NCI-H2171 treated with DMSO at 0.1 percent for 48 hours (cell line): ENCODE measurements around the gene HELQ.
"Not testable (repeated sequence)": the region's sequence is repeated elsewhere in the genome, so short reads cannot be mapped to it uniquely, and the experiment has no call there.

Experiments
- DNase-seq: peaks from one replicate; lab custom pipeline; 2025; lab: John Stamatoyannopoulos, UW

Gene HELQ

DNA sequence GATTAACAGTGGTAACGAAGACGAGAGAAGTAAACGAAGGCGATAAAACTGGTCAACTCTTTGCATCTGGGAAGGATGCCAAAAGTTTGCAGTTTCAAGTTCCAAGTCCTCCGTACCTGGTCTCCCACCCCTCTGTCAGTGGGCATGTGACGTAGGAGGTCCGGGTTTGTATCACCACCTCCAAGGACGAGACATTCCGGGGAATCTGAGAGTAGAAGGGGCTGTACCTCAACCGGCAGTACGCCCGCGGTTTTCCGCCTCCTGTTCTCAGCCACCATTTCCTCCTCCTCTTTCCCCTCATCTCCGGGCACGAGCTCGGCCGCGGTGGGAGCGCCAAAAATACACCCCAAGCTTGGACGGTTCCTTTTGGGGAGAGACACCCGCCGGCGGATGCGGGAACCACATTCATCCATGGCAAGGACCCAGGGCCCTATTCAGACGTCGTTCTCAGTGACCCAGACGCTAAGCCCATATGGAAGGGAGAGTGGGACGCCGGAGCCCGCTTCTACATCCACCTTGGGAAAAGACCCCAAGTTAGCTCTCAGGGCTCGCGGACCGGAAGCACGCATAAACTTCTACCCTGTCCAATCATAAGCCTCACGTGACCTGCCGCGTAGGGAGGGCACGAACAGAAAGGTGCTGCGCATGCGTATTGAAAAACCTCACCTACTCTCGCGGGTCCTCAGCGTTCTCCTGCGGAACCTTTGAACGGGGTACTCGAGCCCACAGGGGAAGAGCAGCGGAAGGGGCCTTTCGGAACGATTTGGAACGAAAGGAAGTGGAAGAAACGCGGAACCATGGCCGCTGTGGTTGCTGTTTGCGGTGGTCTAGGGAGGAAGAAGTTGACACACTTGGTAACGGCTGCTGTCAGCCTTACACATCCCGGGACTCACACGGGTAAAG lies at the start of gene HELQ, which contains the start of gene MRPS18C:
Gene HELQ (minus strand): TSS at position 543 of the 903 bp plus-strand sequence. CDS start 130 bp downstream, at position 413.
Gene MRPS18C (plus strand): TSS at position 778 of the 903 bp plus-strand sequence. CDS start 20 bp downstream, at position 798.
- peak; percentile 95 for DNase-seq

DNA sequence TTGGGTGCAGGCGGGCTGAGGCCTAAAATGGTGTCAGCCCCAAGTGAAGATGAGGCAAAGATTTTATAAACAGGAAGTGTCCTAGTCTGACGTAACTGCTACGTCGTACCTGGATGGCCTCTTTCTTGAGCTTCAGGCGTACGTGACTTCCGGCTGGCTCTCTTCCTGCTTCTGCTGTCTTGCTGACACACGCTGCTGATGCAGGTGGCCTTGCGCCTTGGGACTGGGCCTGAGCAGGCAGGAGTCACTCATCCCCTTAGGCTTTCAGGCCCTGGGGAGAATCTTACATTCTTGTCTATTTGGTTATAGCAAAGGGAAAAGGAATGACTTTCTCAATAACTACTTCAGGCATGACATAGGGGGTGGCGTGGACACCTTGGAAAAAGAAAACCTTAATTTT lies 49.4 kb upstream of the HELQ start:
- no peak for DNase-seq

GRCh38 chr4:83504503-83504902 lies 48.9 kb upstream of the HELQ start:
- no peak for DNase-seq

DNA sequence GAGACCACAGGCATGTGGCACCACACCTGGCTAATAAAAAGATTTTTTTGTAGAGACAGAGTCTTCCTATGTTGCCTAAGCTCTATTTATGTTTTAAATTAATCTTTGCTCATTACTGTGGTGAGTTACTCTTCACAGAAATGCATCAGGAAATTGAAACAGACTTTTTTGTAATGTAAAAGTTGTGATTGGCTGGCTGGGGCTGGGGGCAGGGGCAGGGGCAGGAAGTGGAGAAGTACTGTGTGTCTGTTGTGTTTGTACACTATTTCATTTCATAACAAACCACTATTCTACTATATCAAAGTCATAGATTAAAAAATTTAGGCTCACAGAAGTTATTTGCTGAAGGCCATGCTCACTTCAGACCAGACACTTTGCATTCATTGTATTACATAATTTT lies 48.4 kb upstream of the HELQ start:
- DNase-seq: no peak

GRCh38 chr4:83501671-83502070 lies 46.0 kb upstream of the HELQ start:
- DNase-seq: not testable (repeated sequence)

- no peak for DNase-seq
These were observed 42.6 kb upstream of the HELQ start for GRCh38 chr4:83498187-83498586.

- DNase-seq: not testable (repeated sequence)
These were observed 40.7 kb upstream of the HELQ start for GRCh38 chr4:83496085-83496917.

- DNase-seq: no peak
These were observed 35.3 kb upstream of the HELQ start for GRCh38 chr4:83490876-83491450.

- no peak for DNase-seq
These were observed 34.2 kb upstream of the HELQ start for GRCh38 chr4:83489711-83490326.

DNA sequence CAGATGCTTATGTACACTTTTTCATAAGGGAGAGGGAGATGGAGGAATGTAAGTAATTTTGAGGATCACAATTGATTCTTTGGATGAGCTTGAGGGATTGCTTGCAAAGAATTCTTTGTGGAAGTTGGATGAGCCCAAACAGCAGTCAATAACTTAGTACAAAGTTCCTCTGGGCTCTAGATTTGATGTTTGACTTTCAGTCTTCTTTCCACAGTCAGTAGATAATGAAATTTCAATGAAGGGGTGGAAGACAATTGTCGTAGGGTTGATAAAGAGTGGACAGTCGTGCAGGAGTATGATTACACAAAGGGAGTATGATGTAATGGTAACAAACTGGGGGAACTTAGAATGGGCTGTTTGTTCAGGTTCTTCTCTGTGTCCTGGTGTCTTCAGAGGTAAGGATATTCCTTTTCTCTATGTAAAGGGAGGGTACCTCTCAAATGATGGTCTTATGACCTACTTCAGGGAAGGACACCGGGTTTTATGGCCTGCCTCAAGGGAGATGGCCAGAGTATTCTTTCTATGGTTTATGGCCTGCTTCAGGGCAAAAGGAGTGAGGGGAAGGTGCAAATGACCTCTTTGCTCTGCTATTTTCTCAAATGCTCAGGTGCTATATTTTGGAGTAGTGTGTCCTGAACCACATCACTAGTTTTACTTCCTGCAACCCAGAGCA lies 31.0 kb upstream of the HELQ start:
- DNase-seq: no peak

DNA sequence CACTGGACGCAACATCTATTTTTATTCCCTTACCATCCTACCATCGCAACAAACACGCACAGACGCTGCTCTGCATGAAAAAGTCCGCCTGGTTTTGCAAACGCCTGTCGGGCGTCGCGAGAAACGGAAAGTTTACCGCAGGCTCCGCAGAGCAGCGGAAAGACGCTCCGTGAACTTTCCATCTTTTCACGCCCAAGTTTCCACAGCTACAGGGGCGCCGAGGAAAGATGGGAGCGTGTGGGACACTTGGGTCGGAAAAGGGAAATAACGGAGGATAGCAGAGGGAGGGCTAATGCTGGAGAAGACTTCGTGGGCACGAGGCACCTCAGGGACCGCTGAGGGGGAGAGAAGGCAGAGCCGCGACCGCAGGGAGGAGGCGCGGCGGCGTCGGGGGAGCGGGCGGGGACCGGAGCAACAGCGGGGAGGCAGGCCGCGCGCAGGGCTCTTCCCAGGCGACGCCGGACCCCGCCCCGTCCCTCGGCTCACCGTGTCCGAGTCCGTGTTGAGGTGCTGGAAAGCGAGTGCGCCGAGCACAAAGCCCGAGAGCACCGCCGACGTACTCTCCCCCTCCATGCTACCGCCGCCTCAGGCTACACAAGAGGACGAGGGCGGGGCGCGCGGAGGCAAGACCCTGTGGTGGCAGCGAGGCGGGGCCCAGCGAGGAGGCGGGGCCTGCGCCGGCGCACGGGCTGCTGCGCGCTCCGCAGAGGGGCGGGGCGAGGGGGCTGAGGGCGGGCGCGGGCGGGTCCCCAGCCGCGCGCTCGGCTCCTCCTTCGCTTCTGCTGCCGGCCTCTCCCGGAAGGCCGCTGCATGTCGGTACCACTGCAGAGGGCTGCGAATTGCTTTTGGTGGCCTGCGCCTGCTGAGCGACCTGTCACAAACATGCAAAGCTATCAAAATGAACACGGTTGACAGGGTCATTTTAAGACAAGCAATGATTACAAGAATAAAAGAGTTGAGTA lies 29.2 kb upstream of the HELQ start, which contains the start of gene ABRAXAS1:
Gene ABRAXAS1 (minus strand): TSS at position 601 of the 962 bp plus-strand sequence. CDS start 28 bp downstream, at position 573.
- DNase-seq: peak; percentile 84

- no peak for DNase-seq
These were observed 18.3 kb upstream of the HELQ start for GRCh38 chr4:83473966-83474365.

DNA sequence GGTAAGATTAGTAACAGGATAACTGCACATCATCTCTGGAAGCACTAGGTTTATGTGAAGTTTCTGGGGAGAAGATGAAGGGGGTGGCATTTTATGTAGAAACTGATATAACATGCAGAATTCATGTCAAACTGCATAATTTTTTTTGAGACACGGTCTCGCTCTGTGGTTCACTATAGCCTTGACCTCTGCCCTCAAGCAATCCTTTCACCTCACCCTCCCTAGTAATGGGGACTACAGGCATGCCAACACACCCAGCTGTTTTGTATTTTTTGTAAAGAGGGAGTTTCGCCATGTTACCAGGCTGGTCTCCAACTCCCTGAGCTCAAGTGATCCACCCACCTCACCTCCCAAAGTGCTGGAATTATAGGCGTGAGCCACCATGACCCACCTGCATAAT lies 17.8 kb upstream of the HELQ start:
- DNase-seq: no peak

DNA sequence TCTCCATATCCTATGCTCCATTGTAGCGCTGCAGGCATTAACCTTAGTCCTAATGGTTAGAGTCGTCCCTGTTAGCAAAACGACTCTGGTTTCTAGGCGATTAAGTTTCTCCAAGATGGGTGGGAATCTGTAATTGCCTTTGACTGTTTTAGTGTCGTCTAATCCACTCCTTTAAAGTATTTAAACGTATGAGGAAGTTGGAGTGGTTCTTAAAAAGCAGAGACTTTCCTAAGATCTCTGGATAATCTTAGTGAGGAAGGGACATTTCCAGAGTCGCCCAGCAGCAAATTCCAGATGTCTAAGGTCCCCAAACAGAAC lies 520 bp upstream of the HELQ start:
- no peak for DNase-seq

GRCh38 chr4:83454686-83455085 lies 937 bp downstream of the HELQ start:
- DNase-seq: no peak

GRCh38 chr4:83449009-83449408 lies 6.6 kb downstream of the HELQ start:
- no peak for DNase-seq

GRCh38 chr4:83440899-83441298 lies 14.7 kb downstream of the HELQ start:
- no peak for DNase-seq

DNA sequence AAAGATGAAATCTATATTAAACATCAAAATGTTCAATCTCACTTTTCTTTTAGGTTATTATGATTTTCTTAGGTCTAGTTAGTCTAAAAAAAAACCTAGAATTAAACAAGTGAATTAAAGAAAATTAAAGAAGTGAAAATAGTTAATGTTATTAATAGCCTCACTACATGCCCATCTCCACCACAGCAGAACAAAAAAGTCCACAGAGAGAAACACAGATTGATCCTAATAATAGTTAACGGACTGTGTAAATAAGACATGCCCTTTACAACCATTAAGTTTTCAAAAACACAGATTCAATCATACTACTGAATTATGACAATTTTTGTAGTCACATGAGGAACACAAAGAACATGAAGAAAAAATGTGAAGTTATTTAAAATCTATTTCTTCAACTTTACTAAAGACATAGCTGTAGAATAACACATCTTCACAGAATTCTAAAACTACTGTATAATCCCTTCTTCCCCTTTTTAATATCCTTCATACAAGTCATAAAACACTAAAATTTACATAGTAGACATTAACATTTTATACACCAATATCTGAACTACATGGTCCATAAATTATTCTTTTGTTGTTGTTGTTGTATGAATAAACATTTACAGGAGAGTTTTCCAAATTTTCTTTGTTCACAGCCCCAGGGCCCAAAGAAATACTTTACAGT lies 15.3 kb downstream of the HELQ start:
- DNase-seq: no peak

DNA sequence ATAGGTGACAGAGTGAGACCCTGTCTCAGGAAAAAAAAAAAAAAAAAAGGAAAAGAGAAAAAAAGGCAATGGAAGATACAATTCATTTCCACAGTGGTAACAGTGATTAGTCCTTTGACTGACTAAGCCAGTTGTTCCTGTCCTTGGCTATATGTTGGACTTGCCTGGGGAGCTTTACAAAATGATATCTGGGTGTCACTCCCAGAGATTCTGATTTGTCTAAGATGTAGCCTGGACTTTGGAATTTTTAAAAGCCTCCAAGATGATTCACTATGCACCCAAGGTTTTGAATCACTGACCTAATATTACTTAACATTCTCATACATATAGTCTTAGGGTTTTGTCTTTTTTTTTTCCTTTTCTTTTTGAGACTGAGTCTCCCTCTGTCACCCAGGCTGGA lies 16.9 kb downstream of the HELQ start:
- no peak for DNase-seq

GRCh38 chr4:83436680-83437079 lies 18.9 kb downstream of the HELQ start:
- DNase-seq: no peak
